Measurements from ENCODE around the gene TLR6.
"Not testable (repeated sequence)": the region's sequence is repeated elsewhere in the genome, so short reads cannot be mapped to it uniquely, and the experiment has no call there.

The TLR6 gene

GRCh38 chr4:38785041-38785790 lies 71.4 kb downstream of the TLR6 start:
- no peak for DNase-seq (ENCODE audit: low spot score)

DNA sequence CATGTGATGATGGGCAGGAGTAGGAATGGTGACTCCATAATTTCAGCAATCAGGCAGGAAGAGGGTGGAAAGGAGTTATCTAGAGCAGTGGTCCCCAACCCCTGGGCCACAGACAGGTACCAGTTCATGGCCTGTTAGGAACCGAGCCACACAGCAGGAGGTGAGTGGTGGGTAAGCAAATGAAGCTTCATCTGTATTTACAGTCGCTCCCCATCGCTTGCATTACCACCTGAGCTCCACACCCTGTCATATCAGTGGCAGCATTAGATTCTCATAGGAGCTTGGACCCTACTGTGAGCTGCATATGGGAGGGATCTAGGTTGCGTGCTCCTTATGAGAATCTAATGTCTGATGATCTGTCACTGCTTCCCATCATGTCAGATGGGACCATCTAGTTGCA lies 72.5 kb downstream of the TLR6 start:
- DNase-seq (ENCODE audit: low spot score) = no peak

- DNase-seq (ENCODE audit: low spot score) = no peak
These were observed 73.5 kb downstream of the TLR6 start for GRCh38 chr4:38783109-38783460.

DNA sequence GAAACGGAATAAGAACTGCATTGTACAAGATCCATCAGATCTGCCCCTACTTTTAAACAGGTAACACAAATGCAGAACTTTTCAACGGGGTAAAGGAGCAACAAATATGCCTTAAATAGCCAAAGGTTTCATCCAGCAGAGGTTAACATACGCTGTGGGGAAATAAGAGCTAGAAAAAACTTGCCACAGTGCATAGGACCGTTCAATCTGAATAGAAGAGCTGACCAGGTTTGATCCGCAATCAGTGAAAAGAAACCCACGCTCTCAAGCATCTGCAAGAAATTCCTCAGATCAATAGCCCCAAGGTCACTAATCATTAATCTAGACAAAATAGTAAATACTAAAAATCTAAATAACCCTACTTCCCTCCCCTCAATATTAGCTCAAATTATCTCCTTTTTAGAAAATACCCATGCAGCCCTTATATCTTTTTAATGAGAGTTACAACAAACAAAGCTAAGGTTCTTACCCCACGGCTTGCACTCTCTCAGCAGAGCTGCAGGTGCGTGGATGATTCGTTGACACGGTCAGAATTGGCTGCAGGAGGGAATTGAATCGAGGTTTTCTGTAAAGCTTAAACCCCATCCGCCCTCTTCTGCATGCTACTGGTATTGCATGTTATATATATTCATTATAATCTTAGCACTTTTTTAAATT lies 74.0 kb downstream of the TLR6 start, which contains the start of gene TLR10:
Gene TLR10, minus strand, starts transcription at position 539 of the 657 bp plus-strand sequence. CDS start 7,400 bp downstream, outside the sequence.
- DNase-seq (ENCODE audit: low spot score) = no peak

DNA sequence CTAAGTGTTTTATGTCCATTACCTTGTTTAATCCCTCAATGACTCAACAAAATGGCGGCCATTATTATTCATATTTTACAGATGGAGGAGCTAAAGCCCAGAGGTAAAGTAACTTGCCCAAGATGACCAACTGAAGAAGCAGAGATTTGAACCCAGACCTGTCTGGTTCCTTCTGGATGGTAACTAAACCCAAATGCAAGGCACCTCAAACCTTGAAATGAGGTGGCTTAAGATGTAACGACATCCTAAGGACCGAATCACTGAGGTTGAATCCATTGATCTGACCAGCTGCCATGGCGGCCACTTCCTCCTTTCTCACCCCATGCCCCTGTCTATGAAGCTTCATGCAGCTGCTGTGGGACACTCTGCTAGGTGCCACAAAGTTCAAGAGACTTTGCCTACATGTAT lies 74.8 kb downstream of the TLR6 start:
- DNase-seq (ENCODE audit: low spot score) = no peak

DNA sequence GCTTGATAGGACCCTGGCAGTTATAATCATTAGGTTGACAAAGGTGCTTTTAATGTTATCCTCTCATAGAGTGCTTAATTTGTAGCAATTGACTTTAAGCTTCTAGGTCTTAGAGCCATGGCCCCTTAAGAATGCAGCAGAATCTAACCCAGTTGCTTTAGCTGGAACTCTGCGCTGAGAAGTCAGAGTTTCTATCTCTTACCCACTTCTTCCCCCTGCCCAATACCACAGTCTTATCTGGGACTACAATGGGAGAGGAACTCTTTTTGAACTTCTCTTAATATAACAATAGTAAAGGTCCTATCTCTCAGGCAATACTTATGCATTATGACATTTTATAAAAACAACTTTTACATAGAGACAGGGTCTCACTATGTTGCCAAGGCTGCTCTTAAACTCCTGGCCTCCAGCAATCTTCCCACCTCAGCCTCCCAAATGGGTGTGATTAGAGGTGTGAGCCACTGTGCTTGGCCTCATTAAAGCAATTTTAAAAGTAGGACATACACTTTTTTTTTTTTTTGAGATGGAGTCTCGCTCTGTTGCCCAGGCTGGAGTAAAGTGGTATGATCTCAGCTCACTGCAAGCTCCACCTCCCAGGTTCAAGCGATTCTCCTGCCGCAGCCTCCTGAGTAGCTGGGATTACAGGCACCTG lies 75.7 kb downstream of the TLR6 start:
- DNase-seq (ENCODE audit: low spot score) = no peak

- no peak for DNase-seq (ENCODE audit: low spot score)
These were observed 76.8 kb downstream of the TLR6 start for GRCh38 chr4:38779790-38780189.

DNA sequence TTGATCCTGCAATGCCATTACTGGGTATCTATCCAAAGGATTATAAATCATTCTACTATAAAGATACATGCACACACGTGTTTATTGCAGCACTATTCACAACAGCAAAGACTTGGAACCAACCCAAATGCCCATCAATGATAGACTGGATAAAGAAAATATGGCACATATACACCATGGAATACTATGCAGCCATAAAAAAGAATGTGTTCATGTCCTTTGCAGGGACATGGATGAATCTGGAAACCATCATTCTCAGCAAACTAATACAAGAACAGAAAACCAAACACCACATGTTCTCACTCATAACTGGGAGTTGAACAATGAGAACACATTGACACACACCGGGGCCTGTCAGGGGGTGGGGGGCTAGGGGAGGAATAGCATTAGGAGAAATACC lies 78.7 kb downstream of the TLR6 start:
- DNase-seq (ENCODE audit: low spot score) = not testable (repeated sequence)

- no peak for DNase-seq (ENCODE audit: low spot score)
These were observed 81.3 kb downstream of the TLR6 start for GRCh38 chr4:38775326-38775725.

DNA sequence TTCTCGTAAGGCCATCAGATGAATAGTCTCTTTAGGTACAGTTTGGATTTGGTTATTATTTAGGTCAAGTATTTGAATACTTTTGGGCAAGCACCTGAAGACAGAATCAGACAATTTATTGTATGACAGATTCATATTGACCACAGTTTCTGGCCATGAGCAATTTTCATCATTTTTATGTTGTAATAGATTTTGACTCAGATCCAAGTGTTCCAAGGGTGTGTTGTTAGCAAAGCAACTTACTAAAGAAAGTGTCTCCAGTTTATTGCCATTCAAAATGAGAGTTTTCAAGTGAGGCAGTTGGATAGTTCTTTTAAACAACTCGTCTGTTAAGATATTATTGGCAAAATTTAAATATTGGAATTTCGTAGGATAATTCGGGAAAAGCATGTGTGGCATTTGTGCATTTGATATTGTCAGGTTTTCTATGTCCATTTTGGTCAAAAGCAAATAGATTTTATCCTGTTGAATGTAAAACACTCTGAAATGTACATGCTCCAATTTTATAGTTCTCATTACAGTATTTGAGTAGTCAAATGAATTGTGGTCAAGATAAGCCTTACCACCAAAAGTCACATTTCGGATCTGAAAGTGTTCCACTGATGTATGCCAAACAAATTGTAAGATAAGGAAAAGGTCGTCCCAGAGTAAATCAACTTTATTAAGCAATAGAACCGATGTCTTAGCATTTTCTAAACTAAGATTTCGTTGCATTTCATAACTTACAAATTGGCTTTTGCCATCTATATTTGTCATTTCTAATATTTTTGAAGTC lies 82.2 kb downstream of the TLR6 start:
- DNase-seq (ENCODE audit: low spot score) = no peak

Data from COLO829 (cell line).